GM19240 (cell line): ENCODE results near the gene IQCC.

ENCODE experiments used
- DNase-seq: peaks from one replicate; pipeline ENCODE4 v3.0.0; 2011; ENCODE audit warnings: low spot score; ENCODE audit not compliant: insufficient read length

Gene IQCC

DNA sequence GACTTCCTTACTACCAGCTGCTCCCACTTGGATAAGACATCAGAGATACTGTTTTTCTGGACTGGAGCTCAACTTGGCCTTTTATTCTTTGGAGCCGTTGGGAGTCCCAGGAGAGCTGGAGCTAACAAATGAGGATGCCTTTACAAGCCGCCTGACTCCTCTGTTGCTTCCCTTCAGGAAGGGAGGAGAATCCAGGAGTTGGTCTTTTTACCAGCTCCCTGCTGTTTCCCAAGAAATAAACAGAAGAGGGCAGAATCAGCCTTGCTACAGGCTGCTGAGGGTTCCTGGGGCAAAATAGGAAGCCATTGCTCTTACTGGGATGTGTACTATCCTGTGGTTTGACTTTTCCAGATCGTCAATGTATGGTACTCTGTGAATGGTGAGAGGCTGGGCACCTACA is 18.2 kb downstream of the IQCC start:
- DNase-seq, result no peak

- no peak for DNase-seq
These were observed 18.8 kb downstream of the IQCC start for GRCh38 chr1:32224285-32224684.

DNA sequence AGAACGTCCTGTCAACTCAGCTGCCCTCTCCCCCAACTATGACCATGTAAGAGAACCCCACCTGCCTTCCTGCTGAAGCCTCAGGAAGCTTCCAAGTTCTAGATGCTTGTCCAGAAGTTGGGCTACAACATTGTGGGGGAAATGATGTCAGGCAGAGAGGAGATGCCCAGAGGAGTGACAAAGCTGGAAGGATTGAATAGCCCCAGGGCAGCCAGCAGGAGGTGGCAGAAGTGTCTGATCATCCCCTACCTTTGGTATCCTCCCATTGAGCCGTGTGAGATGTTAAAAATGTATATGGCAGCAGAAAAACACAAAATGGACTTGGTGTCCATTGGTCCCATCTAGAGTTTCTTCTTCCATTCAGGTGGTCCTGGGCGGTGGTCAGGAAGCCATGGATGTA is 23.3 kb downstream of the IQCC start:
- DNase-seq, result no peak

DNA sequence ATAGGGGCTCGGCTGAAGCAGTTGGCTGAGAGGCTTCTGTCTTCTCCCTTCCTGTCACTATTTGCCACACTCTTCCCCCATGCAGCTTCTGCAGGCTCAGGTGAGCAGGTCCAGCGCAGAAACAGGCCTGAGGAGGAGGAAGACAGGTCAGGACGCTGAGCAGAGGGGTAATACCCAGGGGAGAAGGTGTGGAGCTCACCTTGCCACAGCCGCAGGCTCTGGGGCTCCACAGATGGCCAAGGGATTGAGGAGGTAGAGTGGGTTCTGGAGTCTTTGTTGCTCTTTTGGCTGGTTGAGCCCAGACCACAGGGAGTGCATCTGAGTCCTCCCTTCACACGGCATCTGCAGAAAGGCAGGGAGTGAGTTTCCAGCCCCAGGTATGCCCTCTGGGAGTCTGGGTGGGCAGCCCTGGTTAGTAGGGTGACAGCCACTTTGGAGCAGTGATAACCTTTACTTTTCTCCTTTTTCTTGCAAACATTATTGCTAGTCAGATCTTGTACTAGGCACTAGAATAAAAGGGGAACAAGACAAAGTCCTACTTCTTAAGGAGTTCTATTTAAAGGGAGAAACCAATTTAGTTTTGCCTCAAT is 26.5 kb downstream of the IQCC start:
- DNase-seq, result no peak

- DNase-seq, result no peak
These were observed 27.3 kb downstream of the IQCC start for GRCh38 chr1:32232558-32233304.

GRCh38 chr1:32234792-32235191 is 29.3 kb downstream of the IQCC start:
- no peak for DNase-seq

GRCh38 chr1:32239337-32239736 is 33.9 kb downstream of the IQCC start:
- no peak for DNase-seq

DNA sequence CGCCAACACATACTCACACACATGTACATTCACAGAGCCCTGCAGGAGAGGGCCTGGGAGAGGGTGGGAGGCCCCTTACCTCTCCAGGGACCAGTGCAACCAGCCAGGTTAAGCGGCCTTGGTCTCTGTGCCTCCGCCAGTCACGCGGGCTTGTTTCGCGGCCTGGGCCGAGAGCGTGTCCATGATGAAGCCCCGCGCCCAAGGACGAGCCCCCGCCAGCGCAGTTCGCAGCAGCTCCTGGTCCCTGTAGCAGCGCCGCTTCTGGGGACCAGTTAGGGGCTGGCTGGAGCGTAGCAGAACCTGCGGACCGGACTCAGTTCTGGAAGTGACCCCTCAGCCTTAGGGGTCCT is 34.3 kb downstream of the IQCC start:
- DNase-seq, result no peak

DNA sequence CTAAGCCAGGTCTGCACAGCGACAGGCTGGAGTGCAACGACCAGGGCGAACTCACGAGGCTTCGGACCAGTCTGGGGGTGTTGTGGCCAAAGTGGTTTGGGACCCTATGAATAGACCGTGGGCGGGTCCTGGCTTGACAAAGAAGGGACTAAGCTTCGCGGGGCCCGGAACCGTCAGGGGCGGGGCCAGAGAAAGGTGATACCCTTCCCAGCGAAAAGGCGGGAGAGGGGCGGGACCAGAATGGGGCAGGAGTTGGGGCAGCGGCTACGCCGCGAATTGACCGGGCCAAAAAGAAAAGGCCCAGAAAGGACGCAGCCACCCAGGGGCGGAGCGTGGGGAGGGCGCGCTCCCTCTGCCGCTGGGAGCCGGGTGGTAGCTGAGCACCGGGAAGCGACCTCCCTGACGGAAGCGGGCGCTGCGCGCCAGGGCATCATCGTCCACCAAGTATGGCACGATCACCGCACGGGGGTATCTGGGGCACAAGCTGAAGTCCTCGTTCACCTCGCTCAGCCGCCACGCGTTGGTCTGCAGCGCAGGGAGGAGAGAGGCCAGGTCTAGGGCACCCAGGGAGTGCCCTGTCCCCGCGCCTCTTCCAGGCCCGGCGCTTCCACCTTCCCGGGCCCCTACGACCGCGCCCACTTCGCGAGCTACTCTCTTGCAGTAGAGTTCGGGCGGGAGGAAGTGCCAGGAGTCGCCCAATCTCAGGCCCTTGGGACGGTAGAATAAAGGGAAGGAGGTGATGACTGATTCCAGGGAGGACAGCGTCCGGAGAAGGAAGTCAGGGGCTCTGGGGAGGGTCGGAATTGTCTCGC is 34.9 kb downstream of the IQCC start:
- DNase-seq, result no peak

- DNase-seq, result no peak
These were observed 35.7 kb downstream of the IQCC start for GRCh38 chr1:32241001-32241763.

- no peak for DNase-seq
These were observed 36.9 kb downstream of the IQCC start for GRCh38 chr1:32242341-32242851.

DNA sequence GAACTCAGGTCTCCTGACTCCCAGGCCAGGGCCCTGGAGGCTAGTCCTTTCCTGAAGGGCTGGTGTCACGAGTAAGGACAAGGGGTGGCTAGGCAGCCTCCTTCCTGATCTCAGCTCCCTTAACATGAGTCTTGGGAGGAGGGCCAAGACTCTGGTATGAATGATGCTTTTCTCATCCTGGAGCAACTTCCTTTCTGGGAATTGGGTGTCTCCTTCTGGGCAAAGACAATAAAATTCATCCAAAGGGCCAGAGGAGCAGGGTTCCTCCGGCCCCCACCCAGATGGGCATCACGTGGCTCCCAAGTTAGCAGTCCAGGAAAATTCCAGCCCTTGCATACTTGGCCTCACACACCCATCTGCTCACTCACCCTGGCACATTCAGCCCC is 41.4 kb downstream of the IQCC start, which contains the start of gene FAM167B:
FAM167B (plus strand) TSS at position 335 of the 386 bp plus-strand sequence. CDS start 200 bp downstream, outside the sequence.
- no peak for DNase-seq

DNA sequence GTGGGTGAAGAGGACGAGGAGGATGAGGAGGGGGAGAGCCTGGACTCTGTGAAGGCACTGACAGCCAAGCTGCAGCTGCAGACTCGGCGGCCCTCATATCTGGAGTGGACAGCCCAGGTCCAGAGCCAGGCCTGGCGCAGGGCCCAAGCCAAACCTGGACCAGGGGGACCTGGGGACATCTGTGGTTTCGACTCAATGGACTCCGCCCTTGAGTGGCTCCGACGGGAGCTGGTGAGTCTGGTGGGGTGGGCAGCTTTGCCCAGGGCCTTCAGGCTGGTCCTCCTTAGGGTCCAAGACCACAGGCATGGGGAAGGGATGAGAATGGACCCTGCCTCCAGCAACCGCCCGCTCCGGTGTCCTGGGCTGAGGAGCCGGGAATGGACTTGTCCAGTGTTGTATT is 42.0 kb downstream of the IQCC start:
- no peak for DNase-seq

- DNase-seq, result peak; percentile 50
These were observed 42.8 kb downstream of the IQCC start for GRCh38 chr1:32247983-32248889.

DNA sequence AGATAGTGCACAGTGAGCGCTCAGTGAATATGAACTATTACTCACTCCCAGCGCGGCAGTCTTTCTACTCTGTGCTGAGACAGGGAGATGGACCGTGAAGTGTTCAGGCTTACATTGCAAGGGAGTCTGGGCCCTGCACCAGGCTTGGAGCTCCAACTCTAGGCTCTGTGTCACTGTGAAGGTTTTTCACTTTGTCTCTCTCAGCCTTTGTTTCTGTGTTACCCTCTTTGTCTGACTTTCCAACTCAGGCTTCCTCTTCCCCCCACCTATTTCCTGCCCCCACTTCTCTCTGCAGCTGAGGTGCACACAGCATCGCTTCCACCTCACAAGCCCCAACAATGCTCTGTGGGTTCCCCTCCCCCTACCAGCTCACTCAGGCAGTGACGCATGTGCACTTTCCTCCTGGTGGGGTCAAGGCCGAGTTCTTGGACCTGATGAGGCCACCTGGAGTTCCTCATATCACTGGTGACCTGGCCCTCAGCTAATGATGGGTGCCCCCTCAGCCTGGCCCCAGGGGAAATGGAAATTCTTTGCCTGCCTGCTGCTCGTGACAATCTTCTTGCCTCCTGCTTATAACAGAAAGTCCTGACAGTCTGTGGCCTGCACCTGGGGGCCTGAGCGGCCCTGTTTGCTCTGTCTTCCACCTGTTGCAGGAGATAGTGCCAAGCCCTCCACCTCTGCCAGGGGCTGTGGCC is 44.5 kb downstream of the IQCC start:
- peak; percentile 67 for DNase-seq

DNA sequence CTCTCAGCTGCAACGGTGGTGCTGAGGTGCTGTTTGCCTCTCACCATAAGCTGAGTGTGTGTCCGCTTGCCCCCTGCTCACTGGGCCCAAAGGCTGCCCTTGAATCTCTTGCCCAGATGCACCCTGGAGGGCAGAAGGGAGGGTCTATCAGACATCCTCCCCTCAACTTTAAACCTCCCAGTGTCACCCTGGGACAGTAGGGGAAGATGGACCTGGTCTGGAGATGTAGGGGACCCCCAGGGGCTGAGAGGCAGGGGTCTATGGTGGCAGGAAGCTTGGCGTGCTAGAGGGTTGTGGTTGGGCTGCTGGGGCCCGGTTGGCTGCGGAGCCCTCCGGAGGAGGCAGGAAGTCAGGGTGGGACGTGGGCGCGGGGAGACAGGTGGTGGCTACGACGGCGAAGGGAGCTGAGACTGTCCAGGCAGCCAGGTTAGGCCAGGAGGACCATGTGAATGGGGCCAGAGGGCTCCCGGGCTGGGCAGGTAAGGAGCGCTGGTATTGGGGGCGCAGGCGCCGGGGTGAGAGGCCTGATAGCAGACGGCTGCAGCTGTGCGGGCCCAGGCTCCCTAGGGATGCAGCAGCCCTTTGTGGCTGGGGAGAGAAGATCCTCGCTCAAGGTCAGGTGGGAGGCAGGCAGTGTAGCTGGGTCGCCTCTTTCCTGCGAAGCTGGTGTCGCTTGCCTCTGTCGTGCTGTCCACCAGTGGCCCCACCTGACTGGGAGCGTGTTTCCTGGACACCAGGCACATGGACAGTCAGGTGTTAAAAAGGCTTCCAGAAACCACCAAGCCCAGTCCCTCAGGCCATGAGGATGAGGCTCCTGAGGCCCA is 45.6 kb downstream of the IQCC start, which contains the start of gene LCK:
LCK (plus strand) TSS at position 373 of the 824 bp plus-strand sequence. CDS start 23,065 bp downstream, outside the sequence.
- DNase-seq, result no peak

DNA sequence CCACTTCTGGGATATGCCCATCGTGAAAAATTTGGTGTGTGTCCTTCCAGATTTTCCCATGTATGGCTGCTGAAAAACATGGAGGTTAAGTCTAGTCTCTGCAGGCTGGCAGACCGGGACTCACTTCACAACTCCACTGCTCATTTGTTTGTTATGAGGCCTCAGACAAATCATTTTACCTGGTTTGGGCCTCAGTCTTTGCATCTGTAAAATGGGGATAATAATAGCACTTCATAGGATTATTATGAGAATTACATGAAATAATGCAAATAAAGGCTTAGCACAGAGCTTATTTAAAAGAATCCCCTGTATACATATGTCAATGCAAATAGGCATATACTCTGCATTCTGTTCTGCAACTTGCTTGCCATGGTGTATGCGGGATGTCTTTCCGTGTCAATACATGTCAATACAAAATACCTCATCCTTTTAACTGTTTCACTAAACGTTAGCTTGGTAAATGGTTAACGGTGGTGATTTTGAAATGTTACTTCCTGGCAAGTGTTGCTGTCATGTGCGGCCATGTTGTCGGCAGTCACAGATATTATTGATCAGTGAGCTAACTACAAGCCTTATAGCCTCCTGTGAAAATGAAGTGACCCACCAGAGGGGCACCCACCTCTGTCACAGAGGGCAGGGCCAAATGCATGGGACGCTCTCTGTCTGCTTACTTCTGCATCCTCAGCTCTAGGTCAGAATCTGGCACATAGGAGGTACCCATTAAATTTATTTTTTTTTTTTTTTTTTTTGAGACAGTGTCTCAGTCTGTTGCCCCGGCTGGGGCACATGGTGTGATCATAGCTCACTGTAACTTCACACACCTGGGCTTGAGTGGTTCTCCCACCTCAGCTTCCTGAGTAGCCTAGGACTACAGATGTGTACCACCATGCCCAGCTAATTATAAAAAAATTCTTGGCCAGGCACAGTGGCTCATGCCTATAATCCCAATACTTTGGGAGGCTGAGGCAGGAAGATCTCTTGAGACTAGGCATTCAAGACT is 49.9 kb downstream of the IQCC start:
- no peak for DNase-seq
